H1 (cell line): ENCODE results near the gene ZNF785. TPM values are rescaled to one million over a fixed set of nuclear protein-coding genes. Genes with fewer than 3 reads are reported as not detected.

ENCODE experiments used
- CBX8 ChIP-seq: fragments of 300-800, 300-1000 bp; sonication (generic); IDR thresholded peaks from 2 replicates; pipeline ENCODE4 v1.7.1; 2016; ENCODE audit warnings: low read depth, low read length, borderline replicate concordance
- polyA plus RNA-seq, 7 experiments: library from polyadenylated mRNA; depleted of rRNA in 3 of 7; stranded (reverse) in 5 of 7; unstranded in 2 of 7; fragments of >200 nt in 5 of 7; fragments of 200-250 nt in 2 of 7; gene quantifications; 1 replicate in 5 of 7; 2 replicates in 1 of 7; 4 replicates in 1 of 7; pipeline versions ENCODE4 v1.2.1 to v1.2.3, GENCODE V29; 2011 to 2013; ENCODE audit warnings: missing spikeins in 2 of 7, mixed read lengths in 2 of 7
- total RNA-seq: library from RNA; stranded (reverse); fragmentation: NEBNext Ultra II Directional; extraction: Animal tissue kit (Norgen Biotek cat#: 25700); gene quantifications from 2 replicates; pipeline ENCODE4 v1.2.1, GENCODE V29; 2021

ZNF785 gene
- total and polyA plus RNA-seq, 2 of the 8 experiments (the other 6 are each of a cell fraction or from before 2014, with no cell fraction given), result 8.6 to 12.9 TPM

DNA sequence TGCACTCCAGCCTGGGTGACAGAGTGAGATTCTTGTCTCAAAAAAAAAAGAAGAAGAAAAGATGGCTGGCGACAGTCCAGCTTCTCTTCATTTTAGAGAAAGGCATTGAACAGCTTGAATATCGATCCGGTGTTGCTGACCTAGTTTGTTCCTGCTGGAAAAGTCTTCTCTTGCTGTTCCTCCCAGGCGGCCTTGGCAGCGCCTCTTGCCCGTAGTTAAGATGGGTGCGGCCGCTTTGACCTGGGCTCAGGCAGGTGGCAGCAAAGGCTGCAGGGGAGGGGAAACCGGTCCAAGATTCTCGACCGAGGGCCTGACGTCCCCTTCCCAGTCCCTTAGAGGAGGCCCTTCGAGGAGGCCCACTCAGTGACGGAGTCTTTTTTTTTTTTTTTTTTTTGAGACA is 23.5 kb downstream of the ZNF785 start (continued):
- no peak for TF ChIP-seq CBX8
